Naive thymus-derived CD4-positive, alpha-beta T cell (primary cell): Measurements from ENCODE around the gene TMEM242. TPM values are rescaled to one million over a fixed set of nuclear protein-coding genes. Genes with fewer than 3 reads are reported as not detected.

ENCODE experiments used
- ATAC-seq: fragments of 150-1000 bp; cut with Tn5 transposase; 2 replicates; pipeline ENCODE4 v1.10.0; 2021; ENCODE audit warnings: mild to moderate bottlenecking, moderate library complexity
- CTCF ChIA-PET: fragments of 350-600 bp; sonication (Branson Sonifier 250); formaldehyde crosslinking; loops from one replicate; lab custom pipeline; 2021; ENCODE audit warnings: antibody characterized with exemption; lab: Charles Lee
- POLR2A ChIA-PET: fragments of 350-600 bp; sonication (Branson Sonifier 250); formaldehyde crosslinking; loops from one replicate; lab custom pipeline; 2021; ENCODE audit warnings: antibody characterized with exemption, inconsistent platforms; lab: Charles Lee
- DNase-seq, 9 donors: peaks; one replicate each; pipeline versions ENCODE4 v3.0.0 to v3.0.0-alpha.2; 2020 to 2022; ENCODE audit warnings: mixed read lengths in 1 of 9
- H3K27ac ChIP-seq: one replicate; pipeline ENCODE4 v1.7.0; 2013; ENCODE audit warnings: mild to moderate bottlenecking, low read depth, low read length, moderate library complexity
- H3K27me3 ChIP-seq, 2 donors: one replicate each; pipeline ENCODE4 v1.7.0; 2013; ENCODE audit warnings: low read length in 2 of 2, mild to moderate bottlenecking in 2 of 2, moderate library complexity in 2 of 2; ENCODE audit not compliant: control insufficient read depth in 2 of 2, insufficient read depth in 2 of 2
- H3K36me3 ChIP-seq, 3 experiments: 1 replicate in 2 of 3; 2 replicates in 1 of 3; pipeline ENCODE4 v1.7.0; 2013; ENCODE audit warnings: low read length in 3 of 3, mild to moderate bottlenecking in 3 of 3, moderate library complexity in 1 of 3; ENCODE audit not compliant: insufficient read depth in 3 of 3, control insufficient read depth in 2 of 3
- H3K4me1 ChIP-seq, 2 donors: one replicate each; pipeline ENCODE4 v1.7.0; 2013; ENCODE audit warnings: low read length in 2 of 2, mild to moderate bottlenecking in 2 of 2, moderate library complexity in 1 of 2; ENCODE audit not compliant: control insufficient read depth in 2 of 2, insufficient read depth in 2 of 2
- H3K4me3 ChIP-seq: 2 replicates; pipeline ENCODE4 v1.7.0; 2013; ENCODE audit warnings: mild to moderate bottlenecking, low read length
- H3K9me3 ChIP-seq, 3 experiments: 1 replicate in 2 of 3; 2 replicates in 1 of 3; pipeline ENCODE4 v1.7.0; 2013; ENCODE audit warnings: low read length in 3 of 3; ENCODE audit not compliant: control insufficient read depth in 2 of 3
- H3K27ac Mint-ChIP-seq, 9 donors: one replicate each; pipeline ENCODE4 v1.8.0; 2020 to 2022; ENCODE audit warnings: mixed read lengths in 9 of 9, mild to moderate bottlenecking in 8 of 9, moderate library complexity in 5 of 9, inconsistent platforms in 2 of 9
- H3K27me3 Mint-ChIP-seq, 5 donors: one replicate each; pipeline ENCODE4 v1.8.0; 2021 to 2022; ENCODE audit warnings: mixed read lengths in 5 of 5, mild to moderate bottlenecking in 1 of 5
- H3K36me3 Mint-ChIP-seq, 5 donors: one replicate each; pipeline ENCODE4 v1.8.0; 2020 to 2022; ENCODE audit warnings: mixed read lengths in 5 of 5, mild to moderate bottlenecking in 3 of 5, inconsistent platforms in 1 of 5
- H3K4me1 Mint-ChIP-seq, 7 donors: one replicate each; pipeline ENCODE4 v1.8.0; 2020 to 2022; ENCODE audit warnings: mixed read lengths in 7 of 7, mild to moderate bottlenecking in 3 of 7, inconsistent platforms in 1 of 7
- H3K4me3 Mint-ChIP-seq, 10 donors: one replicate each; pipeline ENCODE4 v1.8.0; 2020 to 2022; ENCODE audit warnings: mild to moderate bottlenecking in 10 of 10, mixed read lengths in 10 of 10, moderate library complexity in 6 of 10, inconsistent platforms in 2 of 10
- H3K9me3 Mint-ChIP-seq, 11 donors: one replicate each; pipeline ENCODE4 v1.8.0; 2020 to 2022; ENCODE audit warnings: mixed read lengths in 11 of 11, mild to moderate bottlenecking in 4 of 11, inconsistent platforms in 1 of 11, moderate library complexity in 1 of 11
- intact Hi-C, 2 donors: fragments of 100-400 bp; cut with micrococcal nuclease; formaldehyde crosslinking; loops; one replicate each; pipeline ENCODE4 v1.15.1; 2023
- polyA plus RNA-seq, 2 donors: library from polyadenylated mRNA; unstranded; fragments of 300-500 nt; fragmentation: Illumina TruSeq; gene quantifications; one replicate each; pipeline ENCODE4 v1.2.3, GENCODE V29; 2021
- total RNA-seq, 6 experiments: library from RNA in 5 of 6; stranded (reverse) in 5 of 6; gene quantifications; 1 replicate in 5 of 6; 2 replicates in 1 of 6; pipeline ENCODE4 v1.2.3 and lab custom pipeline; 2021 to 2026

Gene TMEM242
- total and polyA plus RNA-seq, 7 experiments from 2014 or later, result 6.6 to 15.6 (median 12.8) TPM

DNA sequence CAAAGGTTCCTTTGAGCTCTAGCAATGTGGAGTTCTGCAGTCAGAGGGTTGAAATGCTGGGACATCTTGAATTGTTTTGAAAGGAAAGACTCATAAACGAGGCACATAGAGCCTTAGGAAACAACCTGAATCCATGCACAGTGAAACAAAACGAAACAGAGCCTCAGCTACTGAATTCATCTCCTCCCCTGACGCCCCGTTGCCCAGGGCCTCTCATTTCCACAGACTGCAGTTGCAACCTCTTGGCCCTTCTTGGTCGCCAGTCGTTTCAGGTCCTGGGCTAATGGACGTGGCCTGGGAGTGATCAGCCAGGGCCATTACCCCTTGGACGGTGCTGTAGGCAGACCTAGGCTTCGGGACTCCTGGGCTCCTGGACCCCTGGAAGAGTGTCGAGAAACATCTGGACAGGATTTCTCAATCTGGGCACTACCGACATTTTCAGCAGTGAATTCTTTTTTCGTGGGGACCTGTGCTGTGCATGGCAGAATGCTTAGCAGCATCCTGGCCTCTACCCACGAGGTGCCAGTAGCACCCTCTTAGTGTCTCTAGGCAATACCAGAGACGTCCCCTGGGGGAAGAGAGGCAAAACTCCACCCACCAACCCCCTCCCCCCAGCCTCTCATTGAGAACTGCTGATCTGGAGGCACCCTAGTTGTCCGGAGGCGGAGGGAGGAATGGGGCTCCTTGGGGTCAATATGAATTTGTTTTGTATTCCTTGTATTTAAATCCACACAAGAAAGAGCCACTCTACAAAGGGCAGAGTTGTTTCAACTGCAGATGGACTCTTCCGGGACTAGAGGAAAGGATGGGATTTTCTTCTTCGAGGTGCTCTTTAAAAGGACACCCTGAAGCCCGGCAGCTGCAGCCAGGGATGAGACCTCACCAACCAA is 50.2 kb downstream of the TMEM242 start:
- H3K27me3 Mint-ChIP-seq, result peaks cover 0 to 15% (median 0%) of the 10 kb centered on the region in 5 donors
- peaks cover 0 to 6% (median 0%) of the 10 kb centered on the region in 5 donors for H3K36me3 Mint-ChIP-seq
- H3K27ac Mint-ChIP-seq, result peak overlapping the region in 8 of 9 donors; percentile 83 to 94 (median 90)
- H3K27ac ChIP-seq, result peak overlapping the region; percentile 93
- H3K4me1 Mint-ChIP-seq, result peaks cover 0 to 10% (median 7%) of the 10 kb centered on the region in 7 donors
- peak; percentile 30 for ATAC-seq
- CTCF ChIA-PET, result interaction anchor here (0.7 to 2.2 kb wide), 5 partner anchors 36 to 51 kb away, joined by 4 to 6 read pairs (median 4); no protein-coding TSS in a partner anchor
- no peaks in the 10 kb centered on the region for H3K9me3 ChIP-seq
- POLR2A ChIA-PET, result interaction anchor here (0.6 to 2.6 kb wide), 9 partner anchors 28 to 1939 kb away, joined by 3 to 18 read pairs (median 4); no protein-coding TSS in a partner anchor
- H3K4me1 ChIP-seq, result peaks cover 6 to 7% of the 10 kb centered on the region in 2 donors
- H3K4me3 ChIP-seq, result peak overlapping the region; percentile 80
- H3K36me3 ChIP-seq, result peaks cover 0 to 5% (median 0%) of the 10 kb centered on the region in 3 experiments
- peaks cover 0 to 11% (median 2%) of the 10 kb centered on the region in 11 donors for H3K9me3 Mint-ChIP-seq
- intact Hi-C loops, result loop anchor here (5.0 to 10.0 kb wide), 3 partner anchors 876 to 1946 kb away; partner anchors contain the start of gene TMEM181 (in 1 of the 2)
- DNase-seq, result peak in 7 of 9 donors; percentile 12 to 63 (median 38)
- no peaks in the 10 kb centered on the region for H3K27me3 ChIP-seq
- H3K4me3 Mint-ChIP-seq, result peak overlapping the region in 9 of 10 donors; percentile 77 to 95 (median 85)

DNA sequence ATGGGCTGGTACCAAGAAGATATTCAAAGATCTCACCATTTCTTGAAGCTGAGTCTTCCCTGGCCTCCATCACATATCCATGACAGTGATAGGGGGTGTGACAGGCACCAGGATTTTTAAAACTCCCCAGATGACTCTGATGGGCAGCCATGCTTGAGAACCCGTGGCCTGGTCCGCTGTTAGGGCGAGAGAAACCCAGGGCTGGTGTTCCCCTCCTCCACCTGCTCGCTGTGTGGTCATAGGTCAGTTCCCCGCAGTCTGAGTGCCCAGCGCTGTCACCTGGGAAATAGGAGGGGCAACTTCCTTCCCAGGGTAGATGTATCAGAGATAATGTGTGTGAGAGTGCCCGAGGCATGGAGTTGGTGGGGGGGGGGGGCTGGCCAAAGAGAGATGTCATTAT is 50.9 kb downstream of the TMEM242 start:
- Mint-ChIP-seq H3K27me3 (peaks cover 0 to 10% (median 0%) of the 10 kb centered on the region in 5 donors), H3K36me3 (peaks cover 0 to 6% (median 0%) of the 10 kb centered on the region in 5 donors), H3K4me3 (peak overlapping the region in 1 of 10 donors; percentile 83), H3K4me1 (peaks cover 0 to 10% (median 7%) of the 10 kb centered on the region in 7 donors), H3K27ac (peak overlapping the region in 3 of 9 donors; percentile 14 to 55 (median 45)), H3K9me3 (peaks cover 0 to 11% (median 2%) of the 10 kb centered on the region in 11 donors)
- ChIA-PET POLR2A (interaction anchor here (1.0 kb wide), 1 partner anchor 37 kb away, joined by 3 read pairs; no protein-coding TSS in a partner anchor), CTCF (interaction anchor here (0.7 kb wide), 1 partner anchor 46 kb away, joined by 3 read pairs; no protein-coding TSS in a partner anchor)
- Histone ChIP-seq H3K4me3 (no peak overlapping the region), H3K9me3 (no peaks in the 10 kb centered on the region), H3K36me3 (peaks cover 0 to 5% (median 0%) of the 10 kb centered on the region in 3 experiments), H3K27ac (no peak overlapping the region), H3K4me1 (peaks cover 6 to 7% of the 10 kb centered on the region in 2 donors), H3K27me3 (no peaks in the 10 kb centered on the region)
- DNase-seq (no peak), ATAC-seq (no peak)
- intact Hi-C loops, result loop anchor here (5.0 to 10.0 kb wide), 3 partner anchors 875 to 1945 kb away; partner anchors contain the start of gene TMEM181 (in 1 of the 2)

- Histone ChIP-seq H3K4me3 (no peak overlapping the region), H3K9me3 (no peaks in the 10 kb centered on the region), H3K4me1 (peaks cover 6 to 7% of the 10 kb centered on the region in 2 donors), H3K36me3 (peaks cover 0 to 5% (median 0%) of the 10 kb centered on the region in 3 experiments), H3K27ac (no peak overlapping the region), H3K27me3 (no peaks in the 10 kb centered on the region)
- no peak overlapping the region for H3K4me3 Mint-ChIP-seq
- peak overlapping the region in 2 of 9 donors; percentile 14 to 26 for H3K27ac Mint-ChIP-seq
- ChIA-PET CTCF (interaction anchor here (0.7 to 1.0 kb wide), 2 partner anchors 21 to 45 kb away, joined by 3 read pairs; no protein-coding TSS in a partner anchor), POLR2A (interaction anchor here (1.0 kb wide), 1 partner anchor 37 kb away, joined by 3 read pairs; no protein-coding TSS in a partner anchor)
- no peak for DNase-seq
- no peak for ATAC-seq
- intact Hi-C loops, result loop anchor here (5.0 to 10.0 kb wide), 3 partner anchors 875 to 1945 kb away; partner anchors contain the start of gene TMEM181 (in 1 of the 2)
- peaks cover 0 to 6% (median 0%) of the 10 kb centered on the region in 5 donors for H3K27me3 Mint-ChIP-seq
- peaks cover 0 to 11% (median 2%) of the 10 kb centered on the region in 11 donors for H3K9me3 Mint-ChIP-seq
- peaks cover 0 to 10% (median 7%) of the 10 kb centered on the region in 7 donors for H3K4me1 Mint-ChIP-seq
- H3K36me3 Mint-ChIP-seq, result peaks cover 0 to 6% (median 0%) of the 10 kb centered on the region in 5 donors
Observed at GRCh38 chr6:157271911-157272310, 51.4 kb downstream of the TMEM242 start.

DNA sequence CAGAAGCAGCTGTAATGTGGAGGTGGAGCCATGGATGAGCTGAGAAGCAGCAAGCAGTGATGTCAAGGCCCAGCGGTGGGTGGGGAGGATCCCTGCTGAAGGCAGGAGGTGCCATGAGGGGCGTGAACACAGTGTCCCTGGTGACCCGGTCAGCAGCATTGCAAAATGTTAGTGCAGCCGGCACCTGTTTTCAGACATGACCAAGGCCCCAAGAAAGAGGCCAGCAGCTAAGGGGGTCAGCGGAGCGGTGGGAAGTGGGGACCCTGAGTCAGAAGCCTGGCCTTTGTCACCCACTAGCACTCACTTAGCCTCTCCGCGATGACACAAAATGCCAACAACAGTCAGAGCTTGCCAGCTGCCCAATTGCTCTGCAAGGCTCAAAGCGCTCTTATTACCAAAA is 51.9 kb downstream of the TMEM242 start:
- H3K27me3 ChIP-seq, result no peaks in the 10 kb centered on the region
- peaks cover 0 to 2% (median 0%) of the 10 kb centered on the region in 5 donors for H3K27me3 Mint-ChIP-seq
- DNase-seq, result no peak
- H3K27ac Mint-ChIP-seq, result peak overlapping the region in 1 of 9 donors; percentile 19
- peaks cover 0 to 6% (median 0%) of the 10 kb centered on the region in 5 donors for H3K36me3 Mint-ChIP-seq
- H3K9me3 ChIP-seq, result no peaks in the 10 kb centered on the region
- ATAC-seq, result no peak
- H3K36me3 ChIP-seq, result peaks cover 0 to 5% (median 0%) of the 10 kb centered on the region in 3 experiments
- ChIA-PET POLR2A (interaction anchor here (1.0 kb wide), 1 partner anchor 36 kb away, joined by 3 read pairs; no protein-coding TSS in a partner anchor), CTCF (interaction anchor here (0.7 to 1.0 kb wide), 2 partner anchors 21 to 45 kb away, joined by 3 read pairs; no protein-coding TSS in a partner anchor)
- H3K27ac ChIP-seq, result no peak overlapping the region
- H3K9me3 Mint-ChIP-seq, result peaks cover 0 to 11% (median 2%) of the 10 kb centered on the region in 11 donors
- intact Hi-C loops, result loop anchor here (5.0 to 10.0 kb wide), 3 partner anchors 874 to 1944 kb away; partner anchors contain the start of gene TMEM181 (in 1 of the 2)
- no peak overlapping the region for H3K4me3 ChIP-seq
- no peak overlapping the region for H3K4me3 Mint-ChIP-seq
- peaks cover 6 to 7% of the 10 kb centered on the region in 2 donors for H3K4me1 ChIP-seq
- H3K4me1 Mint-ChIP-seq, result peaks cover 0 to 10% (median 7%) of the 10 kb centered on the region in 7 donors

DNA sequence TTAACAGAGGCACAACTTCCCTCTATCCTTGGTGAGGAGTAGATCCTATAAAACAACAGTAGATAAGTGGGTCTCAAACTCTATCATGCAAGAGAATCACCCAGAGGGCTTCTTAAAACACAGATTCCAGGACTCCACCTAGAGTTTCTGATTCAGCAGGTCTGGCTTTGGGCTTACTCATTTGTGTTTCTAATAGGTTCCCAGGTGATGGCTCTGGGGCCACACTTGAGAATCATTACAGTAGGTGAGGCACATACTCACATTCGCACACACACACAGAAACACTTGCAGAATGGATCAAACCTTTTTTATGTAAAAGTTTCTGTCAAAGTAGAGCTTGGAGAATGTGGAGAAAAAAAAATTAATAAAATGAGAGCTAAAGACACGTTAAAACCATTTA is 52.4 kb downstream of the TMEM242 start:
- no peaks in the 10 kb centered on the region for H3K27me3 ChIP-seq
- H3K4me1 ChIP-seq, result peaks cover 6 to 7% of the 10 kb centered on the region in 2 donors
- H3K27ac Mint-ChIP-seq, result peak overlapping the region in 3 of 9 donors; percentile 14 to 54 (median 31)
- H3K27me3 Mint-ChIP-seq, result peaks cover 0 to 2% (median 0%) of the 10 kb centered on the region in 5 donors
- no peak overlapping the region for H3K4me3 ChIP-seq
- no peaks in the 10 kb centered on the region for H3K9me3 ChIP-seq
- peaks cover 0 to 6% (median 0%) of the 10 kb centered on the region in 5 donors for H3K36me3 Mint-ChIP-seq
- ChIA-PET POLR2A (no interaction called here), CTCF (interaction anchor here (1.0 kb wide), 1 partner anchor 20 kb away, joined by 3 read pairs; no protein-coding TSS in a partner anchor)
- H3K9me3 Mint-ChIP-seq, result peaks cover 0 to 11% (median 2%) of the 10 kb centered on the region in 11 donors
- peaks cover 0 to 10% (median 7%) of the 10 kb centered on the region in 7 donors for H3K4me1 Mint-ChIP-seq
- no peak overlapping the region for H3K27ac ChIP-seq
- ATAC-seq, result no peak
- DNase-seq, result no peak
- intact Hi-C loops, result loop anchor here (5.0 to 10.0 kb wide), 3 partner anchors 874 to 1944 kb away; partner anchors contain the start of gene TMEM181 (in 1 of the 2)
- H3K4me3 Mint-ChIP-seq, result no peak overlapping the region
- peaks cover 0 to 5% (median 0%) of the 10 kb centered on the region in 3 experiments for H3K36me3 ChIP-seq
